Coronary artery (tissue), 2 donors: ENCODE measurements around the gene SUN1.

Experiments used
- DNase-seq: peaks from one replicate; pipeline ENCODE4 v3.0.0-alpha.2; 2017; ENCODE audit warnings: low spot score
- H3K27ac ChIP-seq, 2 donors: fragments of 200-600 bp; sonication (generic); one replicate each; pipeline ENCODE4 v1.5.1; 2016 to 2019
- H3K4me3 ChIP-seq: fragments of 200-600 bp; sonication (generic); 2 replicates; pipeline ENCODE4 v1.5.1; 2016; ENCODE audit warnings: mild to moderate bottlenecking, moderate library complexity
- TF ChIP-seq, protein P1 (sequence below): fragments of 200-600 bp; sonication (generic); IDR thresholded peaks from one replicate; pipeline ENCODE4 v1.5.1; 2019; ENCODE audit warnings: antibody characterized with exemption

The SUN1 gene

DNA sequence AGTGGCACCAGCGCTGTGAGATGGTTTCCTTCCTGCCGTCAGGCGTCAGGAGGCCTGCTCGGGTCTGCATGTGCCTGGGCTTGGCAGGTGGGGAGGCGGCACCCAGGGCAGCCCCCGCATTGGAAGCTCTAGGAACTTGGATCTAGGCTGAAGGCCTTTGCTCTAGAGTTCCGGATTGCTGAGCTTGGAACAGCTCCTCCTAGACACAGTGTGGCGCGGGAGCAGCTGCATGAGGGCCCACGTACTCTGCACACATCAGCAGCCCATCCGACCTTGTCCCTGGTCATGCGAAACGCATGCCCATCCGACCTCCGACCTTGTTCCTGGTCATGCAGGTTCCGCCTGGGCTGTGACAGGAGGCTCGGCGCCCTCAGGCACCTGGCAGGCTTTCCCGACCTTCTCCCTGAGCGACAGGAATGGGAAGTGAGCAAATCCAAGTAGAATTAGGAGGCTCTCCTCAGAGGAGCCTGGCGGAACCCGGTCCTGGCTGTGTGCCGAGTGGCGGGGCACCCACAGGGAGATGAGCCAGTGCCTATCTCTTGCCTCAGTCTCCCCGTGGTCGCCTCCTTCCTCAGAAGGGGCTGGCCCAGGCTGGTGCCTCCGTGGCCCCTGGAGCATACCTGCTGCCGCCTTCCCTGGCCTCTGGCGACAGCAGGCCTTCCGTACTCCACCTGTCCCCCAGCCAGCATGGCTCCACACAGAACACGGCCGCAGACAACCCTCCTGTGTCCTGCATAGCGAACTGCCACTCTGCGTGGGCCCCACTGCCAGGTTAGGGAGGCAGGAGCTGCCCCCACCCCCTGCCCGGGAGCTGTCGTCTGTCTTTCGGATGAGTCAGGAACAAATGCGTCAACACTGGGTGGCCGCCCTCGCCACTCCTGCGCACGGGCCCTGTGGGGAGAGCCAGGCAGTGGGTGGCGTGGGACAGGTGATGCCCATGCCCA, 56.1 kb downstream of the SUN1 start:
- DNase-seq, result no peak
- TF ChIP-seq, protein P1, sequence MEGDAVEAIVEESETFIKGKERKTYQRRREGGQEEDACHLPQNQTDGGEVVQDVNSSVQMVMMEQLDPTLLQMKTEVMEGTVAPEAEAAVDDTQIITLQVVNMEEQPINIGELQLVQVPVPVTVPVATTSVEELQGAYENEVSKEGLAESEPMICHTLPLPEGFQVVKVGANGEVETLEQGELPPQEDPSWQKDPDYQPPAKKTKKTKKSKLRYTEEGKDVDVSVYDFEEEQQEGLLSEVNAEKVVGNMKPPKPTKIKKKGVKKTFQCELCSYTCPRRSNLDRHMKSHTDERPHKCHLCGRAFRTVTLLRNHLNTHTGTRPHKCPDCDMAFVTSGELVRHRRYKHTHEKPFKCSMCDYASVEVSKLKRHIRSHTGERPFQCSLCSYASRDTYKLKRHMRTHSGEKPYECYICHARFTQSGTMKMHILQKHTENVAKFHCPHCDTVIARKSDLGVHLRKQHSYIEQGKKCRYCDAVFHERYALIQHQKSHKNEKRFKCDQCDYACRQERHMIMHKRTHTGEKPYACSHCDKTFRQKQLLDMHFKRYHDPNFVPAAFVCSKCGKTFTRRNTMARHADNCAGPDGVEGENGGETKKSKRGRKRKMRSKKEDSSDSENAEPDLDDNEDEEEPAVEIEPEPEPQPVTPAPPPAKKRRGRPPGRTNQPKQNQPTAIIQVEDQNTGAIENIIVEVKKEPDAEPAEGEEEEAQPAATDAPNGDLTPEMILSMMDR, result no peak
- H3K27ac ChIP-seq, result no peak overlapping the region
- no peak overlapping the region for H3K4me3 ChIP-seq

DNA sequence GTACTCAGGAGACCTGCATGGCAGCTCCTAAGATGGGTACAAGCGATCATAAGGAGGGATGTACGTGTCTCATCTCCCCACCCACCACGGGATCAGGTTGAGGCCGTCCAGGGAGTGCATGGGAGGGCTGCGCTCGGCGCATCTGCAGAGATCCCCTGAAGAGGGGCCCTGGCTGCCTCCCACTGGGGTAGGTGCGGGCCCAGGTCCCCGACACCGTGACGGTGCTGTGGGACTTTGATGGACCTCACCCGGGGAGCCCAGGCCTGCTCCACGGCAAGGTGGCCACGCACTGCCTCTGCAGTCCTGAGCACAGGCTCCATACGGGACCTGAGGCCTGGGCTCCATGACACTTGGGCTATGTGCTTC, 56.7 kb downstream of the SUN1 start:
- no peak for DNase-seq
- Histone ChIP-seq H3K4me3 (no peak overlapping the region), H3K27ac (no peak overlapping the region)
- TF ChIP-seq, protein P1, result no peak

DNA sequence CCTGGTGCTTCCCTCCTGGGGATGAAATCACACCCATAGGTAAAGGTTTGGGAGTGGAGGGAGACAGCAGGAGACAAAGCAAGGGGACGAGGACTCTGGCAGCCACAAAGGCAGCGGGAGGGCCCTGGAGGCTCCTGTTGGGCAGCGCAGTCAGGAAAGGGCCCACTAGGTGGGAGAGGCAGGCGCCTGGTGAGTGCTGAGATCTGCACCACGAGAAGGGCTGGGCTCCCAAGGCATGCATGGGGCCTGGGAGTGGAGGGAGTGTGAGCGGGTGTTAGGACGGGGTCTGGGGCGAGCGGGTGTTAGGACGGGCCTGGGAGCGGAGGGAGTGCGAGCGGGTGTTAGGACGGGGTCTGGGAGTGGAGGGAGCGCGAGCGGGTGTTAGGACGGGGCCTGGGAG, 57.1 kb downstream of the SUN1 start:
- Histone ChIP-seq H3K27ac (no peak overlapping the region), H3K4me3 (no peak overlapping the region)
- TF ChIP-seq, protein P1, result no peak
- DNase-seq, result no peak

DNA sequence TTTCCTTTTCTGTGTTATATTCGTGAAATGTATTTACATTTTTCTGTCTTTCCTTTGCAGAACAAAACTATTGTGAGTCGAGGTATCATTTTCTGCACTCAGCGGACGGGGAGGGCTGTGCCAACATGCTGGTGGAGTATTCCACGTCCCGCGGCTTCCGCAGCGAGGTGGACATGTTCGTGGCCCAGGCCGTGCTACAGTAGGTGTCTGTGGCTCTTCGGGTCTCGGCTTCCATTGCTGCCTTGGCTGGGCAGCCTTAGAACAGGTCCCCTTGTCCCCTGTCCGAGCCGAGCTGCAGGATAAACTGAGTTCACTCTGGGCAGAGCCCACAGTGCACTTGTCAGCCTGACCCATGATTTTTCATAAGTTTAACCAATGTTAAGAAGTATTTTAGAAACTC, 58.6 kb downstream of the SUN1 start:
- Histone ChIP-seq H3K27ac (no peak overlapping the region), H3K4me3 (no peak overlapping the region)
- no peak for DNase-seq
- TF ChIP-seq, protein P1, result no peak

DNA sequence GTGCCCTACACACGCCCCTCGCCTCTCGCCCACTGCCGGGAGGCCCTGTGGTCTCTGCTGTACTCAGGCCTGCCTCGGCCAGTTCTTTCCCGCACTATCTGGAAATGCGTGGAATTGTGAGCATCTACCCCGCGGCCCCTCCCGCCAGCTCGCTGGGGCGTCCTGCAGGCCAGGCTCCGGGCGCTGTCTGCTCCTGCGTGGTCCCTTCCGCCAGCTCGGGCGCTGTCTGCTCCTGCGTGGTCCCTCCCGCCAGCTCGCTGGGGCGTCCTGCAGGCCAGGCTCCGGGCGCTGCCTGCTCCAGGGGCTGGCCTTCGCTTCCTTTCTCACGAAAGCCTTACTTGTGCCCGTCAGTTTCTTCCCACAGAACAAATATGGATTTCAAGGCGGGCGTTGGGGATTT, 59.0 kb downstream of the SUN1 start:
- Histone ChIP-seq H3K27ac (no peak overlapping the region), H3K4me3 (no peak overlapping the region)
- TF ChIP-seq, protein P1, result no peak
- no peak for DNase-seq

DNA sequence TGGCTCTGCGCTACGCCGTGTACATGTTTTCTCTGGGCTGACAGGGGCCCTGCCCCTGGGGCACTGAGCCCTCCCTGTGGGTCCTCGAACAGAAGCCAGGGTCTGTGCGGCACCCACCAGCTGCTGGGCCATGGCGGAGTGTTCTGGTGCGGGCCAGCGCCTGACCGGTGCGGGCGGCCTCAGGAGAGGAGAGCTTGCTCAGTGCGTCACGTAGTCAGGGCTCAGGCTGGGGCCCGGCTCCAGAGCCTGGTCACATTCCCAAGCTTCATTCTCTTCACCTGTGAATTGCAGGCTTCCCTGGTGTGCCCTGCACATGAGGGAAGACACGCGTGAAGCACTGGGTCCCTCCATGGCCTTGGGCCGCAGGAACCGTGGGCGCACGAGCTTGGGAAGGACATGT, 59.5 kb downstream of the SUN1 start:
- TF ChIP-seq, protein P1, result no peak
- Histone ChIP-seq H3K27ac (no peak overlapping the region), H3K4me3 (no peak overlapping the region)
- no peak for DNase-seq
